DOHH2 (cell line): ENCODE results near the gene COBLL1.

Experiments
- CTCF ChIP-seq: fragments of 200-600 bp; sonication (generic); IDR thresholded peaks from one replicate; pipeline ENCODE4 v1.5.1; 2014; ENCODE audit warnings: antibody characterized with exemption, mild to moderate bottlenecking, low read depth, low read length; ENCODE audit not compliant: poor library complexity, severe bottlenecking
- EZH2phosphoT487 ChIP-seq: fragments of 200-600 bp; sonication (generic); IDR thresholded peaks from 2 replicates; pipeline ENCODE4 v1.6.1; 2017; ENCODE audit warnings: borderline replicate concordance, mild to moderate bottlenecking, antibody characterized with exemption, low read length, moderate library complexity, mixed read lengths

DNA sequence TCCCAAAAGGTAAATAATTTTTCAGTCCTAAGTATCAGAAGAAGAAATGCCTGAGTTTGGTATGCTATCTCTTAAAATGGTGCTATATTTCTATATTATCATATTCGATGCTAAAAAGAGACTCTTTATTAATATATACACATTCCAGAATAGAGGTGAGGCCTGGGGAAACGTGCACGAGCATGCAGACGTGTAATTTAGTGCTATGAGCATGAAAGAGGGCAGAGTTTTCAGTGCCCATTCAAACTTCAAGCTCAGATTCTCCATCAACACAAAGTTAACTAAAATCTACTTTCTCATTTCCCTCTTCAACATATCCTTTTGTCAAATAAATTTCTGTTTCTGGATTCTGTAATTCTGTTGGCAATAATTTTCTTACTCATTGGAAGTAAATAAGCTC is 5.7 kb upstream of the COBLL1 start:
- TF ChIP-seq CTCF (no peak), EZH2phosphoT487 (no peak)
